Measurements from ENCODE around the gene MYDGF.

MYDGF gene

DNA sequence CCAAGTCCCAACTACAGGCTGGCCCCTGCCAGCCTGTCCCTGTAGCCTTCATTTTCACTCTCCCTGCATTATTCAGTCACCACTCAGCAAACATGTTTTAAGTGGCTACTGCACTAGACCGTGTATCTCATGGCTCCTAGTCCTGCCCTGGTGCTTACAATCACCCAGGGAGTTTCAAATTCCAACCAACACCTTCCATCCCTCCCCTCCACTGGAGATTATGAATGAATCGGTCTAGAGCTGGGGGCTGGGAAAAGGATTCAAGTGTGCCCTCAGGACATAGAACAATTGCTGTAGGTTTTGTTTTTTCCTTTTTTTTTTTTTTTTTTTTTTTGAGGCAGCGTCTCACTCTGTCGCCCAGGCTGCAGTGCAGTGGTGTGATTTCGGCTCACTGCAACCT lies 45.8 kb downstream of the MYDGF start:
- Histone ChIP-seq H3K79me1 (ENCODE audit: low read length) (no peaks in the 10 kb centered on the region), H3K4me2 (ENCODE audit: low read length) (no peak overlapping the region), H3K56ac (ENCODE audit: low read length) (no peak overlapping the region), H2BK5ac (ENCODE audit: low read length) (no peak overlapping the region), H3K36me3 (ENCODE audit: control insufficient read depth, insufficient read depth, low read length) (no peaks in the 10 kb centered on the region), H4K5ac (ENCODE audit: low read length) (no peak overlapping the region), H3K4ac (ENCODE audit: low read depth, low read length) (no peak overlapping the region), H4K8ac (ENCODE audit: low read depth, low read length) (no peak overlapping the region), H3K4me3 (ENCODE audit: low read length) (no peak overlapping the region), H3K23ac (ENCODE audit: low read length) (no peak overlapping the region), H2BK15ac (replicated peaks; ENCODE audit: low read depth) (no peak overlapping the region), H3K27ac (ENCODE audit: low read depth, low read length) (no peak overlapping the region), H3K4me1 (ENCODE audit: control insufficient read depth, low read depth, low read length) (no peaks in the 10 kb centered on the region), H2BK120ac (ENCODE audit: low read depth, low read length) (no peak overlapping the region), H3K27me3 (ENCODE audit: insufficient read depth, low read length, poor library complexity) (no peaks in the 10 kb centered on the region), H2AK5ac (ENCODE audit: low read length) (no peak overlapping the region), H3K9ac (ENCODE audit: low read length) (no peak overlapping the region), H3K18ac (ENCODE audit: low read length) (no peak overlapping the region), H3K79me2 (ENCODE audit: control insufficient read depth, insufficient read depth, low read length) (no peaks in the 10 kb centered on the region)
- DNase-seq: no peak
- WGBS (ENCODE audit: extremely low coverage, insufficient coverage, low lambda C conversion rate): no CpG with 5 or more reads among the region's 5 CpGs

- WGBS (ENCODE audit: extremely low coverage, insufficient coverage, low lambda C conversion rate): no CpG with 5 or more reads among the region's 12 CpGs
- DNase-seq: peak; percentile 54
- H3K23ac ChIP-seq (ENCODE audit: low read length): no peak overlapping the region
These were observed 47.3 kb downstream of the MYDGF start for GRCh38 chr19:4622695-4623421.

GRCh38 chr19:4620675-4621074 lies 49.5 kb downstream of the MYDGF start:
- Histone ChIP-seq H3K79me1 (ENCODE audit: low read length) (no peaks in the 10 kb centered on the region), H3K9ac (ENCODE audit: low read length) (no peak overlapping the region), H3K56ac (ENCODE audit: low read length) (no peak overlapping the region), H3K36me3 (ENCODE audit: control insufficient read depth, insufficient read depth, low read length) (no peaks in the 10 kb centered on the region), H4K8ac (ENCODE audit: low read depth, low read length) (no peak overlapping the region), H4K5ac (ENCODE audit: low read length) (no peak overlapping the region), H3K27ac (ENCODE audit: low read depth, low read length) (no peak overlapping the region), H3K4me2 (ENCODE audit: low read length) (no peak overlapping the region), H2AK5ac (ENCODE audit: low read length) (no peak overlapping the region), H3K18ac (ENCODE audit: low read length) (no peak overlapping the region), H3K23ac (ENCODE audit: low read length) (no peak overlapping the region), H2BK15ac (replicated peaks; ENCODE audit: low read depth) (no peak overlapping the region), H2BK120ac (ENCODE audit: low read depth, low read length) (no peak overlapping the region), H2BK5ac (ENCODE audit: low read length) (no peak overlapping the region), H3K79me2 (ENCODE audit: control insufficient read depth, insufficient read depth, low read length) (no peaks in the 10 kb centered on the region), H3K4me1 (ENCODE audit: control insufficient read depth, low read depth, low read length) (no peaks in the 10 kb centered on the region), H3K4me3 (ENCODE audit: low read length) (no peak overlapping the region), H3K27me3 (ENCODE audit: insufficient read depth, low read length, poor library complexity) (no peaks in the 10 kb centered on the region), H3K4ac (ENCODE audit: low read depth, low read length) (no peak overlapping the region)
- WGBS (ENCODE audit: extremely low coverage, insufficient coverage, low lambda C conversion rate): no CpG with 5 or more reads among the region's 2 CpGs
- no peak for DNase-seq

More at GRCh38 chr19:4622695-4623421, 47.3 kb downstream of the MYDGF start:
- Histone ChIP-seq H2BK5ac (ENCODE audit: low read length) (no peak overlapping the region), H3K18ac (ENCODE audit: low read length) (no peak overlapping the region), H3K36me3 (ENCODE audit: control insufficient read depth, insufficient read depth, low read length) (no peaks in the 10 kb centered on the region), H3K4me1 (ENCODE audit: control insufficient read depth, low read depth, low read length) (no peaks in the 10 kb centered on the region), H4K5ac (ENCODE audit: low read length) (no peak overlapping the region), H3K4me3 (ENCODE audit: low read length) (no peak overlapping the region), H3K4ac (ENCODE audit: low read depth, low read length) (no peak overlapping the region), H2AK5ac (ENCODE audit: low read length) (no peak overlapping the region), H3K27ac (ENCODE audit: low read depth, low read length) (no peak overlapping the region), H3K56ac (ENCODE audit: low read length) (no peak overlapping the region), H3K79me1 (ENCODE audit: low read length) (no peaks in the 10 kb centered on the region), H3K9ac (ENCODE audit: low read length) (no peak overlapping the region), H3K27me3 (ENCODE audit: insufficient read depth, low read length, poor library complexity) (no peaks in the 10 kb centered on the region), H2BK120ac (ENCODE audit: low read depth, low read length) (no peak overlapping the region), H2BK15ac (replicated peaks; ENCODE audit: low read depth) (no peak overlapping the region), H3K79me2 (ENCODE audit: control insufficient read depth, insufficient read depth, low read length) (no peaks in the 10 kb centered on the region), H3K4me2 (ENCODE audit: low read length) (no peak overlapping the region), H4K8ac (ENCODE audit: low read depth, low read length) (no peak overlapping the region)

DNA sequence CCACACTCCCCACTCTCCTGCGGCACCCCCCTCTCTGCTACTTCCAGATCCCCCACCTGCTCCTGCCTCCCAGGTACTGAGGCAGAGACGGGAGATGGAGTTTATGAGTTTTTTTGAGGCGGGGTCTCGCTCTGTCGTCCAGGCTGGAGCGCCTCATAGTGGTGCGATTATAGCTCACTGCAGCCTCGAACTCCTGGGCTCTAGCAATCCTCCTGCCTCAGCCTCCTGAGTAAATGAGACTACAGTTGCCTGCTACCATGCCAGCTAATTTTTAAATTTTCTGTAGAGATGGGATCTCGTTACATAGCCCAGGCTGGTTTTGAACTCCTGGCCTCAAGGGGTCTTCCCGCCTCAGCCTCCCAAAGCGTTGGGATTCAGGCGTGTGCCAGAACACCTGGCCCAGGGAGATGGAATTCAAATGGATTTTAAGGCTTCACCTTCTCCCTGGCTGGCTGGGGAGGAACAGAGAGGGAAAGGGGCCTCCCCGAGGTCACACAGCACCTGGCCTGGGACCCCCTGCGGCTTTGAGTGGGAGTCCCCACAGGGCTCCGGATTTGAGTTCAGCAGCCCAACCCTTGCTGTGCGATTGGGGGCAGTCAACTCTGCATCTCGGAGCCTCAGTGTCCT lies 50.4 kb downstream of the MYDGF start:
- Histone ChIP-seq H3K27ac (ENCODE audit: low read depth, low read length) (no peak overlapping the region), H3K4me1 (ENCODE audit: control insufficient read depth, low read depth, low read length) (no peaks in the 10 kb centered on the region)
- WGBS (ENCODE audit: extremely low coverage, insufficient coverage, low lambda C conversion rate): no CpG with 5 or more reads among the region's 17 CpGs

DNA sequence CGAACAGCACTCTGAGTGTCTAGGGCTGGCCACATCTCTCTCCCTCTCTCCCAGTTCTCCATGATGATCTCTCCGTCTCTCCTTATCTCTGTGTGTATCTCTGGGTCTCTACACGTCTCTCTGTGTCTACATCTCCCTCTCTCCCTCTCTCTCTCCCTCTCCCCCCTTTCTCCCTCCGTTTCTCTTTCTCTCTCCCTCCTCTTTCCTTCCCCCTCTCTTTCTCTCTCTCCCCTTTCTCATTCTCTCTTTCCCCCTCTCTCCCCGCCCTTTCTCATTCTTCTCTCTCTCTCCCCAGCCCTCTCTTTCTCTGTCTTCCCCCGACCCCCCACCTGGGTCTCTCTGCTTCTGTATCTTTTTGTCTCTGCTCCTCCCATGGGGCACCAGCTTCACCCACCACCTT lies 52.1 kb downstream of the MYDGF start:
- Histone ChIP-seq H3K79me2 (ENCODE audit: control insufficient read depth, insufficient read depth, low read length) (no peaks in the 10 kb centered on the region), H3K27me3 (ENCODE audit: insufficient read depth, low read length, poor library complexity) (no peaks in the 10 kb centered on the region), H3K4me3 (ENCODE audit: low read length) (no peak overlapping the region), H2BK15ac (replicated peaks; ENCODE audit: low read depth) (no peak overlapping the region), H3K27ac (ENCODE audit: low read depth, low read length) (no peak overlapping the region), H3K23ac (ENCODE audit: low read length) (no peak overlapping the region), H2AK5ac (ENCODE audit: low read length) (no peak overlapping the region), H4K5ac (ENCODE audit: low read length) (no peak overlapping the region), H3K18ac (ENCODE audit: low read length) (no peak overlapping the region), H3K9ac (ENCODE audit: low read length) (no peak overlapping the region), H3K56ac (ENCODE audit: low read length) (no peak overlapping the region), H3K4me2 (ENCODE audit: low read length) (no peak overlapping the region), H2BK5ac (ENCODE audit: low read length) (no peak overlapping the region), H2BK120ac (ENCODE audit: low read depth, low read length) (no peak overlapping the region), H3K36me3 (ENCODE audit: control insufficient read depth, insufficient read depth, low read length) (no peaks in the 10 kb centered on the region), H3K4ac (ENCODE audit: low read depth, low read length) (no peak overlapping the region), H3K79me1 (ENCODE audit: low read length) (no peaks in the 10 kb centered on the region), H4K8ac (ENCODE audit: low read depth, low read length) (no peak overlapping the region), H3K4me1 (ENCODE audit: control insufficient read depth, low read depth, low read length) (no peaks in the 10 kb centered on the region)
- DNase-seq: no peak
- 83% methylated on average over 1 of the region's 6 CpGs for WGBS (ENCODE audit: extremely low coverage, insufficient coverage, low lambda C conversion rate)

More for the DNA sequence above, 50.4 kb downstream of the MYDGF start:
- Histone ChIP-seq H2AK5ac (ENCODE audit: low read length) (no peak overlapping the region), H3K4me3 (ENCODE audit: low read length) (no peak overlapping the region), H3K56ac (ENCODE audit: low read length) (no peak overlapping the region), H3K18ac (ENCODE audit: low read length) (no peak overlapping the region), H3K27me3 (ENCODE audit: insufficient read depth, low read length, poor library complexity) (no peaks in the 10 kb centered on the region), H2BK5ac (ENCODE audit: low read length) (no peak overlapping the region), H3K36me3 (ENCODE audit: control insufficient read depth, insufficient read depth, low read length) (no peaks in the 10 kb centered on the region), H4K5ac (ENCODE audit: low read length) (no peak overlapping the region), H2BK15ac (replicated peaks; ENCODE audit: low read depth) (no peak overlapping the region), H4K8ac (ENCODE audit: low read depth, low read length) (no peak overlapping the region), H3K79me1 (ENCODE audit: low read length) (no peaks in the 10 kb centered on the region), H3K9ac (ENCODE audit: low read length) (no peak overlapping the region), H3K79me2 (ENCODE audit: control insufficient read depth, insufficient read depth, low read length) (no peaks in the 10 kb centered on the region), H3K4ac (ENCODE audit: low read depth, low read length) (no peak overlapping the region), H2BK120ac (ENCODE audit: low read depth, low read length) (no peak overlapping the region), H3K23ac (ENCODE audit: low read length) (no peak overlapping the region), H3K4me2 (ENCODE audit: low read length) (no peak overlapping the region)
- DNase-seq: no peak
